GM23338 (cell line): ENCODE results near the gene EGFR. TPM values are rescaled to one million over a fixed set of nuclear protein-coding genes. Genes with fewer than 3 reads are reported as not detected.

ENCODE experiments used
- ATAC-seq: fragments of 200-7000 bp; cut with Tn5 transposase; 3 replicates; pipeline ENCODE4 v1.9.1; 2020
- DNase-seq: peaks from one replicate; pipeline ENCODE4 v3.0.0-alpha.2; 2015; ENCODE audit warnings: low spot score
- H2AFZ ChIP-seq: fragments of 200-600 bp; sonication (generic); 2 replicates; pipeline ENCODE4 v1.8.0; 2016; ENCODE audit warnings: antibody characterized with exemption, mild to moderate bottlenecking, moderate library complexity
- H3F3A ChIP-seq: fragments of 200-600 bp; sonication (generic); replicated peaks from 2 replicates; pipeline ENCODE4 v1.8.0; 2017; ENCODE audit warnings: antibody characterized with exemption, mixed run types, low read depth
- H3K27ac ChIP-seq: fragments of 200-600 bp; sonication (generic); 2 replicates; pipeline ENCODE4 v1.6.1; 2016; ENCODE audit warnings: low read depth
- H3K27me3 ChIP-seq: fragments of 200-600 bp; sonication (generic); 2 replicates; pipeline ENCODE4 v1.8.0; 2016; ENCODE audit warnings: mild to moderate bottlenecking, mixed run types, moderate library complexity; ENCODE audit not compliant: insufficient read depth
- H3K36me3 ChIP-seq: fragments of 200-600 bp; sonication (generic); 2 replicates; pipeline ENCODE4 v1.8.0; 2016; ENCODE audit warnings: mild to moderate bottlenecking; ENCODE audit not compliant: insufficient read depth
- H3K4me1 ChIP-seq: fragments of 200-600 bp; sonication (generic); 2 replicates; pipeline ENCODE4 v1.8.0; 2016; ENCODE audit warnings: mild to moderate bottlenecking, moderate library complexity; ENCODE audit not compliant: insufficient read depth
- H3K4me2 ChIP-seq: fragments of 200-600 bp; sonication (generic); 2 replicates; pipeline ENCODE4 v1.7.1; 2017; ENCODE audit warnings: mixed run types
- H3K4me3 ChIP-seq: fragments of 200-600 bp; sonication (generic); 2 replicates; pipeline ENCODE4 v1.6.1; 2016; ENCODE audit warnings: mixed run types
- H3K79me2 ChIP-seq: fragments of 200-600 bp; sonication (generic); replicated peaks from 2 replicates; pipeline ENCODE4 v1.8.0; 2017; ENCODE audit warnings: mild to moderate bottlenecking; ENCODE audit not compliant: insufficient read depth
- H3K9me2 ChIP-seq: fragments of 200-600 bp; sonication (generic); 2 replicates; pipeline ENCODE4 v1.8.0; 2017; ENCODE audit not compliant: insufficient read depth
- H4K20me1 ChIP-seq: fragments of 200-600 bp; sonication (generic); replicated peaks from 2 replicates; pipeline ENCODE4 v1.8.0; 2017; ENCODE audit warnings: mild to moderate bottlenecking; ENCODE audit not compliant: insufficient read depth
- H3K27ac Mint-ChIP-seq: 2 replicates; pipeline ENCODE4 v1.8.0; 2020; ENCODE audit warnings: inconsistent platforms, mild to moderate bottlenecking, moderate library complexity, mixed read lengths
- H3K27me3 Mint-ChIP-seq: 3 replicates; pipeline ENCODE4 v1.8.0; 2022; ENCODE audit warnings: low read depth, mild to moderate bottlenecking, moderate library complexity, mixed read lengths, inconsistent platforms; ENCODE audit not compliant: insufficient read depth, poor library complexity
- H3K36me3 Mint-ChIP-seq: 3 replicates; pipeline ENCODE4 v1.8.0; 2021; ENCODE audit warnings: low read depth, mild to moderate bottlenecking, inconsistent platforms, moderate library complexity, mixed read lengths
- H3K4me1 Mint-ChIP-seq: 3 replicates; pipeline ENCODE4 v1.8.0; 2020; ENCODE audit warnings: mild to moderate bottlenecking, inconsistent platforms, mixed read lengths
- H3K4me3 Mint-ChIP-seq: 3 replicates; pipeline ENCODE4 v1.8.0; 2021; ENCODE audit warnings: moderate library complexity, mild to moderate bottlenecking, inconsistent platforms, mixed read lengths
- H3K9me3 Mint-ChIP-seq: 3 replicates; pipeline ENCODE4 v1.8.0; 2020; ENCODE audit warnings: moderate library complexity, mild to moderate bottlenecking, inconsistent platforms, mixed read lengths
- CTCF ChIP-seq, 2 experiments: fragments of 200-600 bp in 1 of 2; sonication (generic) in 1 of 2; conservative IDR thresholded peaks; 2 replicates each; pipeline versions ENCODE4 v1.5.1 to v1.6.1; 2016 to 2017; ENCODE audit warnings: antibody characterized with exemption in 2 of 2, low read depth in 2 of 2, mild to moderate bottlenecking in 2 of 2, moderate library complexity in 1 of 2
- ETS1 ChIP-seq: IDR thresholded peaks from 2 replicates; pipeline ENCODE4 v1.6.1; 2016; ENCODE audit warnings: antibody characterized with exemption
- REST ChIP-seq: IDR thresholded peaks from one replicate; pipeline ENCODE4 v1.6.1; 2018; ENCODE audit warnings: antibody characterized with exemption; ENCODE audit not compliant: unreplicated experiment
- STAT1 ChIP-seq: IDR thresholded peaks from one replicate; pipeline ENCODE4 v1.6.1; 2016; ENCODE audit warnings: antibody characterized with exemption; ENCODE audit not compliant: unreplicated experiment
- polyA plus RNA-seq: library from polyadenylated mRNA; unstranded; fragments of >200 nt; fragmentation: Nextera tagmentation; extraction: Ambion mirVana; gene quantifications from 2 replicates; pipeline ENCODE4 v1.2.1, GENCODE V29; 2016
- total RNA-seq: library from RNA; depleted of rRNA; stranded (reverse); fragments of >200 nt; shearing (Covaris generic); gene quantifications from 2 replicates; pipeline ENCODE4 v1.2.3, GENCODE V29; 2014

Gene EGFR
- total and polyA plus RNA-seq, 2 experiments from 2014 or later: 1.5 to 4.5 TPM

GRCh38 chr7:55249332-55249731 is 230.5 kb downstream of the EGFR start:
- peaks cover 21% of the 10 kb centered on the region for H3K27me3 ChIP-seq
- H3K4me3 Mint-ChIP-seq: no peak overlapping the region
- H3K4me1 Mint-ChIP-seq: peaks cover 5% of the 10 kb centered on the region; the same call in 2 of the 3 replicates
- H3K36me3 Mint-ChIP-seq: no peaks in the 10 kb centered on the region; the same call in 2 of the 3 replicates
- H3K4me1 ChIP-seq: no peaks in the 10 kb centered on the region
- no peak overlapping the region for H3K27ac Mint-ChIP-seq
- H2AFZ ChIP-seq: peak overlapping the region; percentile 12; the same call in 1 of the 2 replicates
- H3K27ac ChIP-seq: no peak overlapping the region
- H3K4me3 ChIP-seq: no peak overlapping the region
- H3K4me2 ChIP-seq: no peak overlapping the region
- H3K27me3 Mint-ChIP-seq: peaks cover 25% of the 10 kb centered on the region
- 0 out of 2 replicates have a peak, but pooled peaks cover 3% of the 10 kb centered on the region for H3K9me2 ChIP-seq
- TF ChIP-seq STAT1: no peak
- no peak for TF ChIP-seq ETS1
- no peaks in the 10 kb centered on the region for H3K79me2 ChIP-seq
- no peak for ATAC-seq
- H4K20me1 ChIP-seq: no peaks in the 10 kb centered on the region
- no peaks in the 10 kb centered on the region for H3F3A ChIP-seq
- H3K9me3 Mint-ChIP-seq: no peaks in the 10 kb centered on the region
- DNase-seq: no peak
- H3K36me3 ChIP-seq: no peaks in the 10 kb centered on the region

- peak; percentile 68 to 84 for TF ChIP-seq CTCF (conservative IDR thresholded peaks at IDR 0.05; ENCODE audit: low read depth in 2 of 2)
- TF ChIP-seq REST: no peak
- 0 out of 2 replicates have a peak overlapping the region, but pooled peaks have one; percentile 78 for H2AFZ ChIP-seq
Measured at GRCh38 chr7:55250313-55250712, 231.5 kb downstream of the EGFR start.

More at GRCh38 chr7:55250313-55250712, 231.5 kb downstream of the EGFR start:
- Histone ChIP-seq H3K36me3 (no peaks in the 10 kb centered on the region), H3F3A (no peaks in the 10 kb centered on the region), H3K4me1 (no peaks in the 10 kb centered on the region), H3K27me3 (peaks cover 29% of the 10 kb centered on the region), H3K79me2 (no peaks in the 10 kb centered on the region), H4K20me1 (no peaks in the 10 kb centered on the region), H3K27ac (no peak overlapping the region), H3K9me2 (0 out of 2 replicates have a peak, but pooled peaks cover 3% of the 10 kb centered on the region), H3K4me3 (no peak overlapping the region), H3K4me2 (no peak overlapping the region)
- Mint-ChIP-seq H3K36me3 (no peaks in the 10 kb centered on the region; the same call in 2 of the 3 replicates), H3K9me3 (no peaks in the 10 kb centered on the region), H3K4me3 (no peak overlapping the region), H3K4me1 (peaks cover 6% of the 10 kb centered on the region; the same call in 2 of the 3 replicates), H3K27ac (no peak overlapping the region), H3K27me3 (peaks cover 28% of the 10 kb centered on the region)
- DNase-seq (peak; percentile 84), ATAC-seq (peak; percentile 46)
